ENCODE results near the gene ADRA2B.

Gene ADRA2B

DNA sequence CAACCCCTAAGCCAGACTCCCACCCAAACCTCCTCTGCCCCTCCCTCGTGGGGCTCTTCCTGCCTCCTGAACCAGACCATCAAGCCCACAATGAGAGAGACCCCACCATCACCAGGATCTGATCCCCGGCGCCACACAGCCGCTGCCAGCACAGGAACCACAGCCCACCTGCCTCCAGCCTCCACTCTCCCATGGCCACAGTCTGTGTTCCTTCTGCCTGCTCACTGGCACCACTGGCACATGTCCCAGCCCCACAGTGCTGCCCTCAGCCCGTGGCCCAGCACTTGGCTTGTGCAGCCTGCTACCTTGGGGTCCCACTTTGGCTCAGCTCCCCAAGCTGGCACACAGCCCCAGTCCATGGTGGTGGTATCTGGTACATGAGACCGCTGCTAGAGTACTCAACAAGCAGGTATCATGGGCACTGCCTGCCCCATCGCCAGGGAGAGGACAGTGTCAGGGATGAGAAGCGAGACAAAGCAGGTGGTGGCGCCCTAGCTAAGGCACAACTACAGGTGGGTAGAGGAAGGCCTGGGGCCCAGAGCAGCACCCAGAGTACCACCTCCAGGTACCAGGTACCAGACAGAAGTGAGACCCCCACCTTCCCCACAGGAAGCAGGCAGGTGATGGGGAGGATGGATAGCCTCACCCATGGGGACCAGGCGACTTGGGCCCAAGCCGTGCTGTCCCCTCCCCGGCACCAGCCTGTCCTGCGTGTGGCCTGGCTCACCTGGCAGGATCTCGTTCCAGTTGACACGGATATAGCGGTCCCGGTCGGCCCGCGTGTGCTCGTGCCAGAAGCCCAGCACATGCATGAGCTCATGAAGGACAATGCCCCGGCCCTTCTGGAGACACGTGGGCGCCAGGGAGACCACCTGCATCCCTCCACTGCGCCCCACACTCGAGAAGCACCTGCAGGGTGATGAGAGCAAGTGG, 15.7 kb upstream of the ADRA2B start:
- FAIRE-seq (no peak), DNase-seq (ENCODE audit: insufficient read length, low spot score) (no peak)
- TF ChIP-seq CTCF (IDR thresholded peaks at IDR 0.05; ENCODE audit: insufficient read depth, missing control alignments) = no peak

- DNase-seq (ENCODE audit: insufficient read length, low spot score) (no peak), FAIRE-seq (no peak)
- no peak for TF ChIP-seq CTCF (IDR thresholded peaks at IDR 0.05; ENCODE audit: insufficient read depth, missing control alignments)
These were observed 14.9 kb upstream of the ADRA2B start for GRCh38 chr2:96131152-96131812.

GRCh38 chr2:96130483-96130882, 14.1 kb upstream of the ADRA2B start:
- FAIRE-seq (no peak), DNase-seq (ENCODE audit: insufficient read length, low spot score) (no peak)
- TF ChIP-seq CTCF (IDR thresholded peaks at IDR 0.05; ENCODE audit: insufficient read depth, missing control alignments) = no peak

DNA sequence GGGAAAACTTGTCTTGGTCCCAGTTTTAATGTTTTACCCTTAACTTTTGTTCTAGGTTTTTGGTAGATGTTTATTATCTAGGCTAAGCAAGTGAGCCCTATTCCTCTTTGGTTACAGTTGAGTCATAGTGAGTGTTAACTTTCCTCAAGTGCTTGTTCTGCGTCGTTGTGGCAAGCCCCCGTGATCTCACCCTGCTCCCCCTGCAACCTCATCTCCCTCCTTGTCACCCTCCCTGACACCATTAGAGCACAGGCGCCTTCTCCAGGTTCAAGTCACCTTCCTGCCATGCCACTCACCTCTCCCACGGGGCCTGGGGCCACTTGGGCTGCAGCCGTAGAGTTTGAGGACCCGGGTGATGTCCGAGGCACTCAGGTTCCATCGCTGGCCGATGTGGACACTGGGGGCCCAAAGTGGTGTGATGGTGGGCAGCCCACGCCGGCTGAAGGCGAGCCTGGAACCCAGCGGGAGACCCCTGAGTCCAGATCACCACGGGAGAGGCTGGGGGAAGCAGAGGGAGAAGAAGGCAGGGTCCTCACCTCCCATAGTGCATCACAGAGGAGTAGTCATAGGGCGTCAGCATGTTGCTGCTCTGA, 13.3 kb upstream of the ADRA2B start:
- no peak for TF ChIP-seq CTCF (IDR thresholded peaks at IDR 0.05; ENCODE audit: insufficient read depth, missing control alignments)
- FAIRE-seq (no peak), DNase-seq (ENCODE audit: insufficient read length, low spot score) (no peak)

GRCh38 chr2:96128456-96128855, 12.1 kb upstream of the ADRA2B start:
- DNase-seq (ENCODE audit: insufficient read length, low spot score) (no peak), FAIRE-seq (no peak)
- no peak for TF ChIP-seq CTCF (IDR thresholded peaks at IDR 0.05; ENCODE audit: insufficient read depth, missing control alignments)

DNA sequence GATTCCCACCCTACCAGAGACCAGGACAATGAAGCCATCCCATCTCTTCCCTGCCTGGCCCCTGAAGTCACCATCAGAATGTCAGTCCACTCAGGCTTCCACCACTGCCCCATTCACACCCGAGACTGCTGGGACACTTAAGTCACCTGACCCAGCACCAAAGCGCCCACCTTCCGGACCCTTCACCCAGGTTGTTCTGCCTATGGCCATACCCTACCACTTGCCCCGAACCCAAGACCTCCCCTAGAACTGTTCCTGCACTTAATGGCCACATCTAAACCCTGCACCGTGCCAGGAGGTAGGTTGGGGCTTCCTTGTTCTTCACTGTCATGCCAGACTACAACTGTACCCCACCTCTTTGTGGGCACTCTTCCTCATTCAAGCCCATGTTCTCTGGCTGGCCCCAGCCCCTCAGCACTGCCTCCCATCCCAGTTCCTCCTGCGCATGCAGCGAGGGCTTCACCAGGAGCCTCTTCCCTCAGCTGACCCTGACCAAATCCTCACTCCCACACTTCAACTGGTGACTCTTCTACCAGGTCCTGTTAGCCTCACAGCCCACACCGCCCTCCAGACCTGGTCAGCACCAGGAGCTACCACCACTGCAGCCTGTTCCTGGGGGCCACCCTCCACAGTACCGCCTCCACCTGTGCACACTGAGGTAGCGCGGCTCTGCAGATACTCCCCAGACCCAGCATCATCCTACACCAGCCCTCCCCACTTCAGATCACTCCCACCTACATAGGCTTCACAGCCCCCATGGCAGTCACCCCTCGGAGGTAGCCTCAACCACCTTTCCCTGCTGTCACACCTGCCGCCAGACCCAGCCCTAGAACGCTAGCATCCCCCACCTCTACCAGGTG, 8.3 kb upstream of the ADRA2B start:
- no peak for TF ChIP-seq CTCF (IDR thresholded peaks at IDR 0.05; ENCODE audit: insufficient read depth, missing control alignments)
- DNase-seq (ENCODE audit: insufficient read length, low spot score) (no peak), FAIRE-seq (no peak)
